ENCODE results near the gene SP9.

SP9 gene

DNA sequence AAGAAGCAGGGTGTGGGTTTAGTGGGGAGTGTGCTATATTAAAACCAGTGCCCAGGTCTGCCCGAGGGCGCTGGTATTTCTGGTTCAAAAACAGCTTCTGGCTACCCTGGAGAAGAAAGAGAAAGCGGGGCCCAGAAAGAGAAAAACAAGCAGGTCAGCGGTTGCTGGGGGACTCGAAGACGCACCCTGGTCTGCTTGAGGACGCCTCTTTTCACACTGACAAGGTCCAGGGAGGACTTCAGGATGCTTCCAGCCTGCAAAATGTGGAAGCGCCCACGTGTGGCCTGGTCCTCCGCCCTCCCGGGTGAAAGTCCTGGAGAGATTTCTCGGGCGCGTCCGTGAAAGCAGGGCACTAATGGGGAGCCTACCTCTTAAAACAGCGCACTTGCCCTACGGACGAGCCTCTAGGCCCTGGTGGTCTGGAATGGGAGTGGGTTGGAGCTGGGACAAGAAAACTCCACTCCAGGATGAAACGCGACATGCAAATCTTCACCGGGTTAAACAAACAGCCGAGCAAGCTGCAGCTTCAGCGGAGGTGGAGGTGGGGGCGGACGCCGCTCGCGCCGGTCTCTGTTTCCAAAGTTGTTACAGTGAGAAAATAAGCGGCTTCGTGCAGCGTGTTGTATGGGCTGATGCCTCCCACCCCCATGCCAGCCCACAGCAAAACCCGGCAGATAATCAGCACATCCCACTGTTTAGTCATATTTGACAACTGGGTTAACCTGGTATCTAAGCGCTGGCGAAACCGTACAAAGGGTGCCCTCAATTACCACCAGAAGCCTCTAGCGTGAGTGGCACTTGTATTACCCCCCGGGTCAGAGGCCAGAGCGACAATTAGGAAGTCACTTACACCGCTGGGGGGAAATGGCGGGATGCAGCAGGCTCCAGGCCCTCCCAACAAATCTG, 1.1 kb upstream of the SP9 start:
- DNase-seq (ENCODE audit: low read depth): peak; percentile 27

DNA sequence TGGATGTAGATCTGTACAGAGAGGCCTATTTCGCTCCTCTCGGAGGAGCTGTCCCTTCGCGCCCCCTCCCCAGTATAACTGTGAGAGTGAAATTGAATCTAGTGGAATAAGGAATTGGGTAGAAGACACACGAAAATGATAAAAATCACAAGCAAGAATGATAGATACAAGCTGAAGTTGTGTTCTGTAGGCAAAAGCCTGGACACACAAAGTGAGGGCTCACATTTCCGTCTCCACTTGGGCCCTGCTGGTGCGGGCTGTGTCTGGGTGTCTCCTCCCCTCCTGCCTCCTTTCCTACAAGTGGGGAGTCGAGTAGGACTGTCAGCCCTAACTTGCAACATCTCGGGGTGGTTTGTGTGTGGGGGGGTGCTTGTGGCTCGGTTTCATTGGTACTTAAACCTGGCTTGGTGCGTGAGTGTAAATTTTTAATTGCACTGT, 457 bp upstream of the SP9 start:
- peak; percentile 42 for DNase-seq (ENCODE audit: low read depth)

DNA sequence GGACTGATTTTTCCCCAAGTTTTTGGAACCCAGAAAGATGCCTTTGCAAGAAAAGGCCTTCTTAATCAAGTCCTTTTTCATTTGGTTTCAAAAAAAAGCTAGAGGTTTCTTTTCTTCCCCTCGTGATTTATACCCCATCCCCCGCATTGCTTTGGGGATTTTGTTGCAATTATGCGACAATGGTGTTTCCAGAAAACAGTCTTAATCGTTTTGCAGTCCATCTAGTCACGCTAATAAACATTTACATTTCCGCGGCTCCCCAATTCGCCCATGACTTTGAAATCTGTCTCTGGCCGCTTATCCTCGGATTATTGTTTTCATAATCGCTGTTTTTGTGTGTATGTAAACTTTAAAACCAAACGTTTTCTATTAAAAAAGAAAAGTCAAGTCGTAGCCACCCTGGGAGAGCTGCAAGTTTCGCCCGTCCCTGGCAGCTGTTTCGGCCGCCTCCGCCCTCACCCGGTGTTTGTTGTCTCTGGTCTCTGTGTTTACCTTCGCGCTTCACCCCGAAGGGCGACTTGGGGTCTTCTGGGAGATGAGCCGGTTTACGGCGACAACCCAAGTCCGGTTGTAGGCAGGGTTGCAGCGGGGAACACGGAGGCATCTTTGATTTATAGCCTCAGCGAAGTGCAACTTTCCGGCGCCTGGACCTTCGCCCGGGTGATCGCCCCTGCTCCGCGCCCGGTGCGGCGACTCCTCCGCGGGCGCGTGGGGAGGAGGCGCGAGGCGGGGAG, 667 bp downstream of the SP9 start:
- no peak for DNase-seq (ENCODE audit: low read depth)

DNA sequence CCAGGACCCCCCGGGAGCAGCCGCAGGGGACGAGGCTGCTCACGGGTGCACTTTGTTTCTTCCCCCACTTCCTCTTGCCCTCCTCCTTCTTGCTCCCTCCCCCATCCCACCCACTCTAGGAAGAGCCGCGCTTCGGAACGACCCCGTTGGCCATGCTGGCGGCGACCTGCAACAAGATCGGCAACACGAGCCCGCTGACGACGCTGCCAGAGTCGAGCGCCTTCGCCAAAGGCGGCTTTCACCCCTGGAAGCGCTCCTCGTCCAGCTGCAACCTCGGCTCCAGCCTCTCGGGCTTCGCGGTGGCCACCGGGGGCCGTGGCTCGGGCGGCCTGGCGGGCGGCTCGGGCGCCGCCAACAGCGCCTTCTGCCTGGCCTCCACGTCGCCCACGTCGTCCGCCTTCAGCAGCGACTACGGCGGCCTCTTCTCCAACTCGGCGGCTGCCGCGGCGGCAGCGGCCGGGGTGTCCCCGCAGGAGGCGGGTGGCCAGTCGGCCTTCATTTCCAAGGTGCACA, 1.3 kb downstream of the SP9 start:
- peak; percentile 46 for DNase-seq (ENCODE audit: low read depth)

DNA sequence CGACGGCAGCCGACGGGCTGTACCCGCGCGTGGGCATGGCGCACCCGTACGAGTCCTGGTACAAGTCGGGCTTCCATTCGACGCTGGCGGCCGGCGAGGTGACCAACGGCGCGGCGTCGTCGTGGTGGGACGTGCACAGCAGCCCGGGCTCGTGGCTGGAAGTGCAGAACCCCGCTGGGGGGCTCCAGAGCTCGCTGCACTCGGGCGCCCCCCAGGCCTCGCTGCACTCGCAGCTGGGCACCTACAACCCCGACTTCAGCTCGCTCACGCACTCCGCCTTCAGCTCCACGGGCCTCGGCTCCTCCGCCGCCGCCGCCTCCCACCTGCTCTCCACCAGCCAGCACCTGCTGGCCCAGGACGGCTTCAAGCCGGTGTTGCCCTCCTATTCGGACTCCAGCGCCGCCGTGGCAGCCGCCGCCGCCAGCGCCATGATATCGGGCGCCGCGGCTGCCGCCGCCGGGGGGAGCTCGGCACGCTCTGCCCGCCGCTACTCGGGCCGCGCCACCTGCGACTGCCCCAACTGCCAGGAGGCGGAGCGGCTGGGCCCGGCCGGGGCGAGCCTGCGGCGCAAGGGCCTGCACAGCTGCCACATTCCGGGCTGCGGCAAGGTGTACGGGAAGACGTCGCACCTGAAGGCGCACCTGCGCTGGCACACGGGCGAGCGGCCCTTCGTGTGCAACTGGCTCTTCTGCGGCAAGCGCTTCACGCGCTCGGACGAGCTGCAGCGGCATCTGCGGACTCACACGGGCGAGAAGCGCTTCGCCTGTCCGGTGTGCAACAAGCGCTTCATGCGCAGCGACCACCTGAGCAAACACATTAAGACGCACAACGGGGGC, 2.0 kb downstream of the SP9 start:
- DNase-seq (ENCODE audit: low read depth): peak; percentile 17

DNA sequence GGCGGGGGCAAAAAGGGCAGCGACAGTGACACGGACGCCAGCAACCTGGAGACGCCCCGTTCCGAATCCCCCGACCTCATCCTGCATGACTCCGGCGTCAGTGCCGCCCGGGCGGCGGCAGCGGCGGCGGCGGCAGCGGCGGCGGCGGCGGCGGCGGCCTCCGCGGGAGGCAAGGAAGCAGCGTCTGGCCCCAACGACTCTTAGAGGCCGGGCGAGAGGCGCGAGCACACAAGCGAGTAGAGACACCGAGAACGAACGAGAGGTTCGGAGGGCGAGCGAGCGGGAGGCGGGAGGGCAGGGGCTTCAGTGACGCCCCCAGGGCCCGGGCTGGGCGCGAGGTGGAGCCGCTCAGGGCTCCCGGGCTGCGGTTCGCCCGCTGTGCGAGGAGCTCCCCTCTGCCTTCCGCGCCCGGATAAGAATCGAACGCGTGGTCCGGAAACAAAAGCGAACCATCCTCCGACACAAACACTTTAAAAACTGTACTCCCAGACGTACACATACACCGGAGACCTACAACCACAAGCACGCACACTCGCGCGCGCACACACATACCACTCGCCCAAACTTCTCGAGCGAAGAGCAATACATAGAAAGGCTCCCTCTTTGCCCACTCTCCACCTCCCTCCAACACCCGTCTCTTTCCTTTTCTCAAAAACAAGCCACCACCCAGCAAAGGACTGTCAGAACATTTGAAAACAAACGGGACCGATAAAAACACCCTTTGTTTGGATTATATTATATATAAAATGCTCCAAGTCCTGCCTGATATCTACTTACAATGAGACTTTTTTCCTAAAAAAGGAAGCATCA, 2.8 kb downstream of the SP9 start:
- peak; percentile 41 for DNase-seq (ENCODE audit: low read depth)

DNA sequence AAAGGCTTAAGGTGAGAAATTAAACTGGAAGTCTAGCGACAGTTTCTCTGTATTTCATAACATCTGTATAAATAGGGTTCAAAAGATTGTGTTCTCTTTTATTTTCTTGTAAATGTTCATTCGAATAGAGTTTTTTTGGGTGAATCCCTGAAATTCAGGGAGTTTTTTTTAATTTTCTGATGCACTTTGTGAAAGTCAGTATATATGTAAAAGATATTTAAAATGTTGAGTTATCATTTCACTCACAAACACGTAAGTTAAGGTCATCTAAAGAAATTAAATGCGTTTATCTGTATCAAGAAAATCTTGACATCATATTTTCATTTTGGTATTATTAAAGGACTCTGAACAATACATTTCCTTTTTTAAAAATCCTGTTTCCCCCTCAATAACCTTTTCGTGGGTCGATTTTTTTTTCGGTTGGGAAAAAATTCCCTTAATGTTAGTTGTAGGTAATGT, 3.4 kb downstream of the SP9 start:
- DNase-seq (ENCODE audit: low read depth): no peak

DNA sequence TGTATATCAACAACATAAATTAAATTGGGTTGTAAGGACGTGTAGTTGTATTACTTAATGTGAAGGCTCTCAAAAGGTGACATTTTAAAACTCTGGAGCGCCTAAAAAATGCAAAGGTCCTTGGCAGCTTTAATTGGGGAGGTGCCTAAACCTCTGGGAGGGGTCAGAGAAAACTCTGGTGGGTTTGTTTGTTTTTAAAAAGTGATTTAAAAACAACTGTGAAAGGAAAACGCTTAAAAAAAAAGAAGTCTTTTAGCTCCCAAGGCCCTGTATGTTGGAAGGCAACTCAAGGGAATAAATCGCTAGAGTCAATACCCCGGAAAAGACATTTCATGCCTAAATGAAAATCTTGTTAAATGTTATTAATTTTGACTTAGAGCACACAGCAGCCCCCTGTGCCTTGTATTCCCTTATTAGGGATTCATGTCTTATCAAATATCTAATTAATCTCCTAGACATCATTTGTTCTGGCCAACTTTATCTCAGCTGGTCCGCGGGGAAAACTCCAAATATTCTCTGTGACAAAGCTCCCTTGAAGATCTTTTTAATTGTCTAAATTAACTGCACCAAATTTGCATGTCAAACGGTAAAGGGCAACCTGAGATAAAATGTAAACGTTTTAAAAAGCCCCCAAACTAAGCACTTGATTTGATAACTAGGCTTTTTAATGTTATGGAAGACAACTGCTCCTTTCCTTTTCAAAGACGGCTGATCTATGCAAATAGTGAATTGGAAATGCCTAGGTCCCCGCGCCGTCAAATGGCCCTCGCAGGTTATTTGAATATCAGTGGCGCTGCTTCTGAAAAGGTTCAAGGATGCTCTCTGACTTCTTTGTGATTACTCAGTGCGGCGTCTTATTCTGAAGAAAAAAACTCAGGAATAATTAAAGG, 4.2 kb downstream of the SP9 start:
- DNase-seq (ENCODE audit: low read depth): peak; percentile 36

DNA sequence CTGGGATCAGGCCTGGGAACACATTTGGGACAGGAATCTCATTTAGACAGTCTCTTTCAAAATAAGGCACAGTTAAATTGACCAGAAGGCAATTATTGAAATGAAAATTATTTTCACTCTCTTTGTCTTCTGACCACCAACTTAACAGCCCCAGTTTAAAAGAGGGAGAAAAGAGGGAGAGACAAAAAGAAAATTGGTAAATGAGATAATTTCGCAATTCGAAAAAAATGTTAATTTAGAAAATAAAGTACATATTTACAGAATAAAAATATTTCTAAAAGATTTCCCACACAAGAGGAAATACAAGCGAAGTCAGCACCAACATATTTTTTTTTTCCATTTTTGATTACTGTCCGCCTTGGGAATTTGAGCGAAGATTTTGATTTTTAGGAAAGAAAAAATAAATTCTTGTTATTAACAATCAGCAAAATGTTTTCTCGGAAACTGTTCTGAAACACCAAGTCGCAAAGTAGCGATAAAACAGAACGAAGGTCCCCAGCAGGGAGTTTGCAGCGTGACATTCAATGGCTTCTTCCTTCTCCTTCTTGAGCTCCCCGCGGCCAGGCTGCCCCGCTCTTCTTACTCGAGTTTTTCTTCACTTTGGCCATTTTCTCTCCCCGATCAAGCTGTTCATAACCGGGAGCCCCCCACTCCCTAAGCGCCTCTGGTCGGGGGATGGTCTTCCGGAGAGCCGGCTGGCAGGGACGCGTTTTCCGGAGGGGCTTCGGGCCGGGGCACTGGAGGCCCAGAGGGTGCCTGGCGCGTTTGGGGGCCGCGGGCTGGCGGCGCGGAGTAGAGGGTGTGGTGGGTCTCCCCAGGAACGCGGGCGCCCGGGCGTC, 5.0 kb downstream of the SP9 start:
- DNase-seq (ENCODE audit: low read depth): peak; percentile 25

DNA sequence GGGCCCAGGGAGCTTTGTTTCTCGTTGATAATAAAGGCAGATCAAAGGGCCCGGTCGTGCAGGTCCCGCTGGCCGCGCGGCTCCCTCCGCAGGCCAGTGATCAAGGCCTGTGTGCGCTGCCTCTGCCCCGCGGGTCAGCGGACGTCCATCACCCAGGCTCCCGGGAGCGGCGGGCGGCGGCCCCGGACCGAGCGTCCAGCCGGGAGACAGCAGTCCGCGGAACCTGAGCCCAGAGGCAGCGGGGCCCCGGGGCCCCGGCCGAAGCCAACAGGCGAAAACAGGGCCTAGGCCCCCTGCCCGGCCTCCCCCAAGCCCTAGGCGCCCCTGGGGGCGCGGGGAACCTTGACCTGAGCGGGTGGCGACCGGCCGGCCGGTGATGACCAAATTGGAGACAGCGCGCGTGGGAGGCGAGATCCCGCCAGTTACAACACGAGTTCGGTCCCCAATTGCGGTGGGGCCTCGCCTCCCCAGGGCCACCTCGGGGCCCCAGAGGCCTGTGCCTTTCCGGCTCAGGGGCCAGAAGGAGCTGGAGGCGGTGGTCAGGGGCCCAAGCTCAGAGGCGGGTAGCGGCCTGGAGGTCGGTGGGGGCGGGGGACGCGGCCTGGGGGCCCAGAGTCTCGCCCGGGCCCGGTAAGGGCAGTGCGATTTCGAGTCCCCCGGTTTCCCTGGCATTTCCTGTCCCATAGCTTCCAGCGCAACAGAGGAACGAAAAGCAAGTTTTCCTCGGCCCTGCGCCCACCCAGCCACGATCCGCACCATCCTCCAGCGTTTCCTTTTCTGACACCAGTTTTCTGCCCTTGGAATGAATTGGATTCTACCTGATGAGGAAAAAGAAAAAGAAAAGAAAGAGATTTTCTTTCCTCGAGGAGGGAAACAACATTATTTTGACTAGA, 5.9 kb downstream of the SP9 start:
- DNase-seq (ENCODE audit: low read depth): peak; percentile 22

DNA sequence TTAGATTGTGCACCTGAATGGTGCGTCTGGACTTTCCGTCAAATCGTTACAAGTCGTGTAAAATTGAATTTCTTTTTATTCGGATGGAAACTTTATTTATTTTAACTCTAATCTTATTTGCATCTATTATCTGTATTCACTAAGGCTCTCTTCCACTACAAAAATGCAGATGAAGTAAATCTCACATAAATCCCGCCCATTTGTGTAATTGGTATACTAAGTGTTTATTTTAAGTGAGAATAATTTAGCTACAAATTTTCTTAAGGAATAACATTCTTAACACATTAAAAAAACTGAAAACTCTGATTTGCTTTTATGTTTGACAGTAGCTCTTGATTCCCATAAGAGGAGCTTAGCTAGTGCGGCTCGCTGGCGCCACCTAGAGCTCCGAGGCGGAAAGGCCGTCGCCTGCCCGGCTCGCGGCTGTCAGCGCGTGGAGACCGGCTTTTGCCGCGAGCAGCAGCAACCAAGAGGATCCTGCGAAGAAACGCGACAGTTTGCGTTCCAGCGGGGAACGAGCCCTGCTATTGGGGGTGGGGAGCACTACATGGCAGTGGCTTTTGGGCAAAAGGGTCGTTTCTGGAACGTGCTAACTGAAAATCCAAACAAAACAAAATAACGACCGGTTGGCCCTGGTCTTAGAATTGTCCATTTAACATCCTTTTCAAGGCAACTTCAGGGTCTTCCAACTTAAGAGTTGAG, 6.7 kb downstream of the SP9 start:
- DNase-seq (ENCODE audit: low read depth): peak; percentile 65

DNA sequence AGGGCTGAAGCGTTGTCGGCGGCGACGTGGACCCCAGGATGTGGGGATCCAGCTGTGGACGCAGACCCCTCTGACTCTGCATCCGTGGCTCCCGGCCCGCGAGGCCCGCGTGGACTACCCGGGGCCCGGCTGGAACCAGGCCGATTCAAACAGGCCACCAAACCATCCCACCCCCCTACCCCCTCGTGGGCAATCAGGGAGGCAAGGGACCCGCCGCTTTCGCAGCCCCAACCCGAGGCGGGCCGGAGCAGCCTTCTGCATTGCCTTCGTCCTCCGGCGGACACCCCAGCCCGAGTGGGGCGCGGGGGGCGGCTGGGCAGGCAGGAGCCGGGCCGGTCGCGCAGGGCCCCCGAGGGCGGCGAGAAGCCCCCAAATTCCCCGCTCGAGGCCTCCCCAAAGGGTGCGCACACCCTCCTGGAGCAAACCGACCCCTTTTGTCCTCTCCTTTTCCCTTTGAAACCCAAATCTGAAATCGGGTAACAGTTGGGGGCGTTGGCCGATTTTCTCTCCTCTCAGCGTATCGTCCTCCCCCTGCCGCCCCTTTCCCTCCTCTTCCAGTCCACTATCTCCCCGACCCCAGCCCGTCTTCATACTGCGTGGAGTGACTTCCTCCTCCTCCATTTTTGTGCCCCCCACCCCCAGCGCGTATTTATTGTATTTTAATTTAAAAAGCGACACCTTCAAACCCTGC, 7.4 kb downstream of the SP9 start:
- DNase-seq (ENCODE audit: low read depth): no peak

DNA sequence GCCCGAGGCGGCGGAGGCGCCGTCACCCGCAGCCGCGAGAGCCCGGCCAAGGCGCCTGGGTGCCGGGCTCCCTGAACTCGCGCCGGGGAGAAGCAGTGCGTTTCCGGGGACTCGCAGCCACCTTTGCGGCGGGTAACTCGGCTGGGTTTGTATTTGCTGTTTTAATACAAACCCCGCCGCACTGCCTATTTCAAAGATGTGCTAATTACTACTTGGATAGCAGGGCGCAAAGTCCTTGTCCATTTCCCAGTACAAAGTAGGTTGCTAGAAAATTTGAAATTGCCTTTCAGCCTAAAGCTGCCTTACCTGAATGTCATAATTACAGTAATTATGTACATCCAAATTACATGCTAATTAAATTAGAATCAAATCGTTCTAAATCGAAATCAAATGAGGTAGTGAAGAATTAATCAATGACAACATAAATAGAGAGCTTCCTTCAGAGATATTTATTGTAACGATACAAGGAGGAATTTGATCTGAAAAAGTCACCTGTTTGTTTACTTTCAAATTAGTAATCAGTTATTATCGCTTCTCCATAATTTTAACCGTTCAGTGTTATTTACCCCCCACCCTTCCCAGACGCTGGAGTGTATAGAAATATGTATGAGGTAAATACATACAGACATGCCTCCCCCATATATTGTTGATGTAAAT, 8.1 kb downstream of the SP9 start:
- DNase-seq (ENCODE audit: low read depth): no peak

DNA sequence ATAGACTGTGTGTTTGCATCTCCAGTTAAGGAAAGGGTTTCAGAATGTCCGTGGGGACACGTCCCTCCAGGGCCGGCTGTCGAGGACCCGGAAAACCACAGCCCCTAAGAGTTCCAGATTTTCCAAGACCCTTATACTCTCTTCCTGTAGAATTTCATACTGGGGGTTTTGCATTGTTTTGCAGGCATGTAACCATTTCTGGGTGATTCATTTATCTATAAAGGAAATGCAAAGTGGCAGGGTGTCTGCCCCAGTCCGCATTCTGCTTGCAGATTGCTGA, 8.5 kb downstream of the SP9 start:
- no peak for DNase-seq (ENCODE audit: low read depth)

DNA sequence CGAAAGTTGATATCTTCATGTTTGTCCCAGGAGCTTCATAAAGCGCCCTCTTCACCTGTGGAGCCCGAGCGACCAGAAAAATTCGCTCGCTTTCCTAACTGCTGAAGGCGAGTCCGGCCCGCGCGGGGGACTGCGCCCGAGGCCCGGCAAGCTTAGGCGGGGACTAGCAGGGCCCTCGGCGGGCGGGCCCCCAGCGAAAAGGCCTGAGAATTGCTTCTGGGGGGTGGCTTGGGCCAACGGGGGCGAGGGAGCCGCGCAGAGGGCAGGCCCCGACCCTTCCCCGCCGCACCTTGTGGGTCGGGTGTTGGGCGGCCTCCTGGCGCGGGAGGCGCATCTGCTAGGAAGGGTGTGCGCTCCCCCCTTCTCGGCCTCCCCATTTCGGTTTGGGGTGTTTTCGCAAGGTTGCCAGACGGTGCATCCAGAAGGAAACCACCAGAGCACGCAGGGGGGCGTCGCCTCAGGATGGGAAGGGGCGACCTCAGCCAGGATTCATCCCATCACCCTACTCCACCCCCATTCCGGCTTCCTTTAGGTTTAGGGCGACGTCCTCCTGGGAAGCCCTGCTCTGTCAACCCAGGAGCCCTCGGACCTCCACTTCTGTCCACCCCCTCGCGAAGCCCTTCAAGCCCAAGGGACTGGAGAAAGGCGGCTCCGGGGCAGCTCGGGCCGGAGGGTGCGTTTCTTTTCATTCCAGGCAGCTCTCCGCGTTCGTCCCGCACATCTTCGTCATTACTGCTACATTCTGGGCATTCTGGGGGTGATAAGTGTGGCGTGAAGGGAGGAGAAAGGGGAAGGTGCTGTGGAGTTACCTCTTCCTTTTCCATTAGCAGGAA, 9.1 kb downstream of the SP9 start:
- no peak for DNase-seq (ENCODE audit: low read depth)
